Loucy (cell line): ENCODE results near the gene MCOLN2.

Experiments
- H2AFZ ChIP-seq: fragments of 200-600 bp; sonication (generic); 2 replicates; pipeline ENCODE4 v1.6.0; 2016; ENCODE audit warnings: antibody characterized with exemption, mild to moderate bottlenecking, low read length, moderate library complexity
- H3F3A ChIP-seq: fragments of 200-600 bp; 2 replicates; pipeline ENCODE4 v1.6.0; 2016; ENCODE audit warnings: antibody characterized with exemption, low read depth, mild to moderate bottlenecking
- H3K27me3 ChIP-seq: fragments of 200-600 bp; sonication (generic); 2 replicates; pipeline ENCODE4 v1.6.1; 2014; ENCODE audit warnings: low read length, mild to moderate bottlenecking; ENCODE audit not compliant: insufficient read depth, poor library complexity, severe bottlenecking
- H3K36me3 ChIP-seq: fragments of 200-600 bp; sonication (generic); 2 replicates; pipeline ENCODE4 v1.6.1; 2016; ENCODE audit warnings: low read length; ENCODE audit not compliant: insufficient read depth
- H3K4me1 ChIP-seq: fragments of 200-600 bp; sonication (generic); 2 replicates; pipeline ENCODE4 v1.5.1; 2014; ENCODE audit warnings: low read length, mild to moderate bottlenecking; ENCODE audit not compliant: insufficient read depth, poor library complexity, severe bottlenecking
- H3K4me2 ChIP-seq: fragments of 200-600 bp; sonication (generic); 2 replicates; pipeline ENCODE4 v1.6.0; 2014; ENCODE audit warnings: antibody characterized with exemption, low read length, low read depth, mild to moderate bottlenecking; ENCODE audit not compliant: poor library complexity, severe bottlenecking
- H3K4me3 ChIP-seq: fragments of 200-600 bp; sonication (generic); 2 replicates; pipeline ENCODE4 v1.5.1; 2014; ENCODE audit warnings: low read length, mild to moderate bottlenecking, mixed read lengths; ENCODE audit not compliant: poor library complexity, severe bottlenecking
- H3K79me2 ChIP-seq: fragments of 200-600 bp; sonication (generic); 2 replicates; pipeline ENCODE4 v1.6.1; 2014; ENCODE audit warnings: low read length; ENCODE audit not compliant: insufficient read depth
- H3K9ac ChIP-seq: fragments of 200-600 bp; sonication (generic); 2 replicates; pipeline ENCODE4 v1.6.0; 2014; ENCODE audit warnings: mild to moderate bottlenecking, low read depth, low read length, moderate library complexity; ENCODE audit not compliant: poor library complexity, severe bottlenecking
- H3K9me2 ChIP-seq: fragments of 200-600 bp; sonication (generic); replicated peaks from 2 replicates; pipeline ENCODE4 v1.6.1; 2016; ENCODE audit warnings: low read depth, low read length, mixed read lengths
- H3K9me3 ChIP-seq: fragments of 200-600 bp; sonication (generic); 2 replicates; pipeline ENCODE4 v1.6.1; 2014; ENCODE audit warnings: mild to moderate bottlenecking, antibody characterized with exemption, low read length, low read depth; ENCODE audit not compliant: insufficient read depth
- H4K20me1 ChIP-seq: fragments of 200-600 bp; sonication (generic); 2 replicates; pipeline ENCODE4 v1.6.0; 2014; ENCODE audit warnings: antibody characterized with exemption, low read length, mild to moderate bottlenecking; ENCODE audit not compliant: insufficient read depth, poor library complexity, severe bottlenecking
- EZH2phosphoT487 ChIP-seq: fragments of 200-600 bp; IDR thresholded peaks from 2 replicates; pipeline ENCODE4 v1.6.1; 2018; ENCODE audit warnings: antibody characterized with exemption, mild to moderate bottlenecking, moderate library complexity, borderline replicate concordance
- TF ChIP-seq, protein P1 (sequence below): fragments of 200-600 bp; sonication (generic); conservative IDR thresholded peaks from 2 replicates; pipeline ENCODE4 v1.5.1; 2014; ENCODE audit warnings: mild to moderate bottlenecking, antibody characterized with exemption, low read length

Gene MCOLN2

DNA sequence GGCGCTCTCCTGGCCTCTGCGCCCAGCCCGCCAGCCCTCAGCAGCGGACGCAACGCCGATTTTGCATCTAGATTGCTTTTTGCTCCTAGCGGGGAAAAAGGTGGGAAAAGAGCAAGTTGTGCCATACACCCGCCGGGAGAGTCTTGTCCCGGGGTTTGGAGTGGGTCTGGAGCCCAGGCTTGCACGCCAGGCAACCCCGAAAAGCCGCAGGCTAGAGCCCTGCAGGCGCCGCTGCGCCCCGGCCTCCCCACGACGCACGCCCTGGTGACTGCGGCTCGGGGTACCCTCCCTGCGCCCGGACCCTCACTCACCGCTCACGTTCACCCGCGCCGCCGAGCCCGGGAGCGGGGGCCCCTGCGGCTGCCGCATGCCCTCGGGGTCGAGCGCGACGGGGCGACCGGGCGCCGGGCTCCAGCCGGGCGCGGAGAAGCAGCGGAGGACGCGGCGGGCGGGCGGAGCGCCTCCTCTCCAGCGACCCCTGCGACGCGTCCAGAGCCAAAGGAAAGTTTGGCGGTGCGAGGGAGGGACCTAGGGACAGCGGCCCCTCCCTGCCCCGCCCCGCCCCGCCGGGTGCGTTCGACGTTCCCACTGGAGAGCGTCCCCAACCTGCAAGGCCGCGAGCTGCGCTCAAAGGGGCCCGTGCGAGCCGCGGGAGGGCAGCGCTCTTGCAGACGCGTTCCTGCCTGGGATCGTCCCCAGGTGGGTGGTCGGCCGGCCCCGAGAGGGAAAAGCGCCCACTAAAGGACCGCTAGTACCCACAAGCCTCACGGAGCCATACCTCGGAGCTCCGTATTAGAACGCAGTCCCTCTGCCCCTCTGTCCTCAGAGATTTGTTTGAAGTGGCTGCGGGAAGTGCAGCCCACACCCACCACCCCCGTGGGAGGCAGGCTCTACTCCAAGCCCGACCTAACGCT, 104.0 kb downstream of the MCOLN2 start, which contains the start of gene LPAR3:
TSS of gene LPAR3 (minus strand) at position 502 of the 914 bp plus-strand sequence. CDS start 27,086 bp downstream, outside the sequence.
- H3K4me3 ChIP-seq = no peak within 1 kb of the TSS
- H2AFZ ChIP-seq = no peak within 1 kb of the TSS
- H3K4me1 ChIP-seq = no peaks in the 10 kb centered on the region
- no peaks in the 10 kb centered on the region for H3K9me2 ChIP-seq
- H3F3A ChIP-seq = no peaks in the 10 kb centered on the region
- H3K4me2 ChIP-seq = no peak within 1 kb of the TSS
- no peaks in the 10 kb centered on the region for H3K27me3 ChIP-seq
- no peak within 1 kb of the TSS for H3K9ac ChIP-seq
- no peaks in the 10 kb centered on the region for H4K20me1 ChIP-seq
- H3K36me3 ChIP-seq = no peaks in the 10 kb centered on the region
- H3K9me3 ChIP-seq = no peaks in the 10 kb centered on the region
- TF ChIP-seq, protein P1, sequence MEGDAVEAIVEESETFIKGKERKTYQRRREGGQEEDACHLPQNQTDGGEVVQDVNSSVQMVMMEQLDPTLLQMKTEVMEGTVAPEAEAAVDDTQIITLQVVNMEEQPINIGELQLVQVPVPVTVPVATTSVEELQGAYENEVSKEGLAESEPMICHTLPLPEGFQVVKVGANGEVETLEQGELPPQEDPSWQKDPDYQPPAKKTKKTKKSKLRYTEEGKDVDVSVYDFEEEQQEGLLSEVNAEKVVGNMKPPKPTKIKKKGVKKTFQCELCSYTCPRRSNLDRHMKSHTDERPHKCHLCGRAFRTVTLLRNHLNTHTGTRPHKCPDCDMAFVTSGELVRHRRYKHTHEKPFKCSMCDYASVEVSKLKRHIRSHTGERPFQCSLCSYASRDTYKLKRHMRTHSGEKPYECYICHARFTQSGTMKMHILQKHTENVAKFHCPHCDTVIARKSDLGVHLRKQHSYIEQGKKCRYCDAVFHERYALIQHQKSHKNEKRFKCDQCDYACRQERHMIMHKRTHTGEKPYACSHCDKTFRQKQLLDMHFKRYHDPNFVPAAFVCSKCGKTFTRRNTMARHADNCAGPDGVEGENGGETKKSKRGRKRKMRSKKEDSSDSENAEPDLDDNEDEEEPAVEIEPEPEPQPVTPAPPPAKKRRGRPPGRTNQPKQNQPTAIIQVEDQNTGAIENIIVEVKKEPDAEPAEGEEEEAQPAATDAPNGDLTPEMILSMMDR = no peak
- TF ChIP-seq EZH2phosphoT487 = no peak
- H3K79me2 ChIP-seq = no peaks in the 10 kb centered on the region

DNA sequence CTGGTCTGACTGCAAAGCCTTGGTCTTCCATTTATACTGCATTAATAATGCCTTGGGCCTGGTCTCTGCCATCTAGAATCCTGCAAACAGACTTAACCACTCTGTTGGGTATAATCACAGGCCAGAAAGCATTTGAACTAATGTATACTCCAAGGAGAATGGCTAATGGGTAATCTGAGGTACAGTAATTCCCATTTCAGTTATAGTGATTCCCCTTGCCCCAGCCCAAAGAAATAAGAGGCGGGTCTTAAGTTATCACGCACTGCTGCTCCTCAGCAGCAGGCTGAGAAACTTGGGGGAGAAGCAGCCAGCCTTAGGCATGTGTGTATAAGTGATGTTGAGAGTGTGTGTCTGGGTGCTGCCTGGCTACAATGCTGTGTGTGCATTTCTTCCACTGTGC, 106.3 kb downstream of the MCOLN2 start:
- H3K79me2 ChIP-seq = no peaks in the 10 kb centered on the region
- H3K9me2 ChIP-seq = no peaks in the 10 kb centered on the region
- H2AFZ ChIP-seq = peak overlapping the region; percentile 87
- H3K27me3 ChIP-seq = no peaks in the 10 kb centered on the region
- H3K4me2 ChIP-seq = no peak overlapping the region
- H3K36me3 ChIP-seq = no peaks in the 10 kb centered on the region
- TF ChIP-seq, protein P1 = no peak
- TF ChIP-seq EZH2phosphoT487 = no peak
- no peak overlapping the region for H3K9ac ChIP-seq
- no peaks in the 10 kb centered on the region for H4K20me1 ChIP-seq
- no peaks in the 10 kb centered on the region for H3F3A ChIP-seq
- H3K4me1 ChIP-seq = no peaks in the 10 kb centered on the region
- no peaks in the 10 kb centered on the region for H3K9me3 ChIP-seq
- H3K4me3 ChIP-seq = no peak overlapping the region

DNA sequence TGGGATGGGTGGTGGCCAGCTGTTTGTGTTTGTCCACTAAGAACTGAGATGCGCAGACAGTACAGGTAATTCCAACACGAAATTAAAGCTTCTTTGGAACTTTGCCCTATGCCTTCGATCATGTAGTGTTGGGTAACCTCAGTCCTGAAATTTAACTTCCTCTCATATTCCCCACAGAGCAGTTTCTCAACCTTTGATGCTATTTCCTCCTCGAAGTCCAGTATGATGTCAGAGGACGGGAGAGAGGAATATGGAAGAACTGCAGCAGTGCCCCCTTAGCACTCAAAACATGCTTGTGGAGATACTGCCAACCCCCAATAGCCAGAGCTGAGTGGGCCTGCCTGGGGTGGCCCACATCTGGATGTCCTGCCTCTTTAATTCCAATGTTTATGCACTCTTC, 107.5 kb downstream of the MCOLN2 start:
- Histone ChIP-seq H2AFZ (no peak overlapping the region), H3K9me2 (no peaks in the 10 kb centered on the region), H3F3A (no peaks in the 10 kb centered on the region), H3K4me1 (no peaks in the 10 kb centered on the region), H3K9ac (no peak overlapping the region), H4K20me1 (no peaks in the 10 kb centered on the region), H3K79me2 (no peaks in the 10 kb centered on the region), H3K27me3 (no peaks in the 10 kb centered on the region), H3K36me3 (no peaks in the 10 kb centered on the region), H3K4me2 (no peak overlapping the region), H3K4me3 (no peak overlapping the region), H3K9me3 (no peaks in the 10 kb centered on the region)
- TF ChIP-seq, protein P1 = no peak
- TF ChIP-seq EZH2phosphoT487 = no peak
